GM12878 (cell line): ENCODE results near the gene TBC1D32. TPM values are rescaled to one million over a fixed set of nuclear protein-coding genes. Genes with fewer than 3 reads are reported as not detected.

Experiments
- ATAC-seq: fragments of 200-7000 bp; cut with Tn5 transposase; 3 replicates; pipeline ENCODE4 v1.9.1; 2020; ENCODE audit warnings: mild to moderate bottlenecking, moderate library complexity
- BruUV-seq: library from RNA; stranded (reverse); fragments of 400-500 nt; replicated peaks from 2 replicates; lab custom pipeline; 2021; lab: Mats Ljungman, UMichigan
- CTCF ChIA-PET: fragments of 300-600 bp; sonication (Branson Sonifier 250); formaldehyde crosslinking; extraction: SDS; loops from one replicate; lab custom pipeline; 2021; ENCODE audit warnings: inconsistent platforms; lab: Yijun Ruan, JAX
- POLR2A ChIA-PET: fragments of 350-600 bp; formaldehyde crosslinking; extraction: SDS; loops from one replicate; lab custom pipeline; 2021; ENCODE audit warnings: inconsistent platforms; lab: Charles Lee
- RAD21 ChIA-PET: fragments of 300-600 bp; sonication (Branson Sonifier 250); formaldehyde crosslinking; loops from one replicate; lab custom pipeline; 2023; ENCODE audit warnings: antibody characterized with exemption; ENCODE audit not compliant: unreplicated experiment; lab: Charles Lee
- SMC1A ChIA-PET: fragments of 300-600 bp; sonication (Branson Sonifier 250); formaldehyde crosslinking; loops from one replicate; lab custom pipeline; 2023; ENCODE audit not compliant: unreplicated experiment, uncharacterized antibody; lab: Charles Lee
- DNase-seq: peaks from one replicate; pipeline ENCODE4 v3.0.0-alpha.2; 2011; ENCODE audit warnings: low read depth, low spot score
- FAIRE-seq: peaks from 3 replicates; lab custom pipeline; 2011; peaks lifted over from hg19 to GRCh38; lab: Jason Lieb, UNC
- H2AFZ ChIP-seq: 2 replicates; pipeline ENCODE4 v1.6.0; 2011; ENCODE audit warnings: low read depth, low read length, control low read depth; ENCODE audit not compliant: control insufficient read depth
- H3K27ac ChIP-seq: 2 replicates; pipeline ENCODE4 v1.5.1; 2011; ENCODE audit warnings: control low read depth; ENCODE audit not compliant: control insufficient read depth, insufficient read depth
- H3K27me3 ChIP-seq, 2 experiments: replicated peaks in 1 of 2; 2 replicates each; pipeline versions ENCODE4 v1.6.0 to v1.6.1; 2011; ENCODE audit warnings: low read length in 1 of 2; ENCODE audit not compliant: control insufficient read depth in 2 of 2, insufficient read depth in 2 of 2
- H3K36me3 ChIP-seq, 2 experiments: 2 replicates each; pipeline ENCODE4 v1.5.1; 2011; ENCODE audit warnings: low read length in 1 of 2; ENCODE audit not compliant: control insufficient read depth in 2 of 2, insufficient read depth in 2 of 2
- H3K4me1 ChIP-seq: 2 replicates; pipeline ENCODE4 v1.6.1; 2011; ENCODE audit warnings: mild to moderate bottlenecking, low read length, moderate library complexity, mixed read lengths; ENCODE audit not compliant: control insufficient read depth, insufficient read depth
- H3K4me2 ChIP-seq: 2 replicates; pipeline ENCODE4 v1.6.0; 2011; ENCODE audit warnings: control low read depth; ENCODE audit not compliant: control insufficient read depth, insufficient read depth
- H3K4me3 ChIP-seq: fragments of 200-600 bp; sonication (generic); 2 replicates; pipeline ENCODE4 v1.5.1; 2016
- H3K79me2 ChIP-seq: 2 replicates; pipeline ENCODE4 v1.6.0; 2011; ENCODE audit warnings: low read length; ENCODE audit not compliant: control insufficient read depth, insufficient read depth
- H3K9ac ChIP-seq: 2 replicates; pipeline ENCODE4 v1.8.0; 2011; ENCODE audit warnings: low read length, control low read depth, mixed read lengths; ENCODE audit not compliant: control insufficient read depth, insufficient read depth
- H3K9me3 ChIP-seq: replicated peaks from 3 replicates; pipeline ENCODE4 v1.5.1; 2011; ENCODE audit warnings: mild to moderate bottlenecking, low read length; ENCODE audit not compliant: control insufficient read depth, insufficient read depth
- H4K20me1 ChIP-seq: 2 replicates; pipeline ENCODE4 v1.6.0; 2011; ENCODE audit not compliant: control insufficient read depth, insufficient read depth
- BMI1 ChIP-seq: fragments of 450-650 bp; IDR thresholded peaks from 2 replicates; pipeline ENCODE4 v1.6.1; 2016; ENCODE audit warnings: mild to moderate bottlenecking, moderate library complexity, borderline replicate concordance
- CEBPB ChIP-seq, 2 experiments: fragments of 150-350 bp in 1 of 2; IDR thresholded peaks; 2 replicates each; pipeline ENCODE4 v1.6.1; 2012 to 2014; ENCODE audit warnings: low read depth in 2 of 2, low read length in 2 of 2, borderline replicate concordance in 1 of 2, inconsistent platforms in 1 of 2
- IRF4 ChIP-seq: IDR thresholded peaks from 2 replicates; pipeline ENCODE4 v1.6.1; 2011; ENCODE audit warnings: low read depth, low read length
- PAX8 ChIP-seq: fragments of 450-650 bp; IDR thresholded peaks from 2 replicates; pipeline ENCODE4 v1.6.1; 2017; ENCODE audit warnings: mild to moderate bottlenecking, moderate library complexity
- RAD21 ChIP-seq: IDR thresholded peaks from 2 replicates; pipeline ENCODE4 v1.6.1; 2011; ENCODE audit warnings: mild to moderate bottlenecking, low read depth, low read length, moderate library complexity; ENCODE audit not compliant: insufficient read depth
- SMAD1 ChIP-seq: fragments of 450-650 bp; IDR thresholded peaks from 2 replicates; pipeline ENCODE4 v1.6.1; 2018; ENCODE audit warnings: mild to moderate bottlenecking, low read depth; ENCODE audit not compliant: partially characterized antibody
- SUZ12 ChIP-seq: fragments of 200-600 bp; sonication (generic); IDR thresholded peaks from one replicate; pipeline ENCODE4 v1.6.1; 2018; ENCODE audit warnings: antibody characterized with exemption, mild to moderate bottlenecking; ENCODE audit not compliant: unreplicated experiment
- WGBS: methylation state at CpG from one replicate; pipeline ENCODE4 v1.1.6; 2016; ENCODE audit warnings: low lambda C conversion rate; ENCODE audit not compliant: insufficient replicate concordance, insufficient coverage; ENCODE audit errors: missing lambda C conversion rate; 5-methylcytosine and 5-hydroxymethylcytosine counted together
- in situ Hi-C: fragments of 300-500 bp; cut with MboI; formaldehyde crosslinking; loops from 9 replicates; pipeline ENCODE4 v1.14.3; 2018; ENCODE audit warnings: mixed read lengths
- intact Hi-C: fragments of 100-400 bp; cut with micrococcal nuclease; formaldehyde crosslinking; loops from one replicate; pipeline ENCODE4 v1.14.2; 2022; ENCODE audit not compliant: unreplicated experiment
- polyA plus RNA-seq, 11 experiments: library from polyadenylated mRNA; depleted of rRNA in 4 of 11; unstranded in 6 of 11; stranded (reverse) in 5 of 11; fragments of >200 nt; fragmentation: Nextera tagmentation in 4 of 11; fragmentation: Illumina TruSeq in 1 of 11; extraction: Ambion mirVana in 4 of 11; extraction: Trizol in 1 of 11; gene quantifications; 1 replicate in 1 of 11; 2 replicates in 10 of 11; pipeline versions ENCODE4 v1.2.1 to v1.2.3, GENCODE V29; 2011 to 2016; ENCODE audit warnings: inconsistent platforms in 2 of 11, missing spikeins in 2 of 11, low read depth in 1 of 11
- total RNA-seq, 4 experiments: library from RNA; depleted of rRNA in 3 of 4; stranded (reverse); fragments of >200 nt in 3 of 4; fragmentation: Illumina TruSeq in 1 of 4; extraction: Trizol in 1 of 4; gene quantifications; 2 replicates each; pipeline versions ENCODE4 v1.2.1 to v1.2.3, GENCODE V29; 2013 to 2021
- TF ChIP-seq, protein P1 (sequence below): fragments of 450-650 bp; IDR thresholded peaks from 2 replicates; pipeline ENCODE4 v1.6.1; 2016; ENCODE audit warnings: mild to moderate bottlenecking
- TF ChIP-seq, protein P2 (sequence below): fragments of 450-650 bp; conservative IDR thresholded peaks from 2 replicates; pipeline ENCODE4 v1.6.1; 2017; ENCODE audit warnings: mild to moderate bottlenecking, moderate library complexity

The TBC1D32 gene
- total and polyA plus RNA-seq, 10 of the 15 experiments (the other 5 are each of a cell fraction or from before 2014, with no cell fraction given) = 2.2 to 10.2 (median 4.1) TPM

DNA sequence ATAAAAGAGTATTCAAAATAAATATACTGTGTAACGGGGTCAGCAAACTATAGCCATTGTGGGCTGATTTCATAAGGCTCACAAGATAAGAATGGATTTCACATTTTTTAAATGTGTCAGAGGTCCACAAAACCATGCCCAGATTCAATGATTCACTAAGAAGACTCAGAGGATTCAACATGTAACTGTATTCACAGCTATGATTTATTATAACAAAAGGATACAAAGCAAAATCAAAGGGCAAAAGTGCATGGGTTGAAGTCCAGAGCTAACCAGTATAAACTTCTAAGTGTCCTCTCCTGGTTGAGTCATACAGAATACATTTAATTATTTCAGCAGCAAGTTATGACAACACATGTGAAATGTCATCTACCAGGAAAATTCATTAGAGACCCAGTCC is 49.2 kb downstream of the TBC1D32 start:
- SMC1A ChIA-PET = interaction anchor here (1.2 kb wide), 1 partner anchor 34 kb away, joined by 3 read pairs; no protein-coding TSS in a partner anchor
- in situ Hi-C loops = no loop called here
- no peak overlapping the region for H3K4me3 ChIP-seq
- CTCF ChIA-PET = interaction anchor here (1.2 to 1.6 kb wide), 4 partner anchors 10 to 20 kb away, joined by 3 to 9 read pairs (median 4); no protein-coding TSS in a partner anchor
- no peaks in the 10 kb centered on the region for H3K9me3 ChIP-seq
- FAIRE-seq (no peak), DNase-seq (no peak), ATAC-seq (no peak)
- no peaks in the 10 kb centered on the region for H4K20me1 ChIP-seq
- H3K4me1 ChIP-seq = no peaks in the 10 kb centered on the region
- no peak for TF ChIP-seq IRF4
- no peak for TF ChIP-seq SUZ12
- TF ChIP-seq RAD21 = no peak
- TF ChIP-seq SMAD1 = no peak
- no peak for TF ChIP-seq BMI1
- no peak for TF ChIP-seq CEBPB (IDR thresholded peaks at IDR 0.05; ENCODE audit: borderline replicate concordance in 1 of 2, low read depth in 2 of 2, low read length in 2 of 2)
- TF ChIP-seq, protein P1, sequence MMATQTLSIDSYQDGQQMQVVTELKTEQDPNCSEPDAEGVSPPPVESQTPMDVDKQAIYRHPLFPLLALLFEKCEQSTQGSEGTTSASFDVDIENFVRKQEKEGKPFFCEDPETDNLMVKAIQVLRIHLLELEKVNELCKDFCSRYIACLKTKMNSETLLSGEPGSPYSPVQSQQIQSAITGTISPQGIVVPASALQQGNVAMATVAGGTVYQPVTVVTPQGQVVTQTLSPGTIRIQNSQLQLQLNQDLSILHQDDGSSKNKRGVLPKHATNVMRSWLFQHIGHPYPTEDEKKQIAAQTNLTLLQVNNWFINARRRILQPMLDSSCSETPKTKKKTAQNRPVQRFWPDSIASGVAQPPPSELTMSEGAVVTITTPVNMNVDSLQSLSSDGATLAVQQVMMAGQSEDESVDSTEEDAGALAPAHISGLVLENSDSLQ = no peak
- no peak for TF ChIP-seq PAX8
- TF ChIP-seq, protein P2, sequence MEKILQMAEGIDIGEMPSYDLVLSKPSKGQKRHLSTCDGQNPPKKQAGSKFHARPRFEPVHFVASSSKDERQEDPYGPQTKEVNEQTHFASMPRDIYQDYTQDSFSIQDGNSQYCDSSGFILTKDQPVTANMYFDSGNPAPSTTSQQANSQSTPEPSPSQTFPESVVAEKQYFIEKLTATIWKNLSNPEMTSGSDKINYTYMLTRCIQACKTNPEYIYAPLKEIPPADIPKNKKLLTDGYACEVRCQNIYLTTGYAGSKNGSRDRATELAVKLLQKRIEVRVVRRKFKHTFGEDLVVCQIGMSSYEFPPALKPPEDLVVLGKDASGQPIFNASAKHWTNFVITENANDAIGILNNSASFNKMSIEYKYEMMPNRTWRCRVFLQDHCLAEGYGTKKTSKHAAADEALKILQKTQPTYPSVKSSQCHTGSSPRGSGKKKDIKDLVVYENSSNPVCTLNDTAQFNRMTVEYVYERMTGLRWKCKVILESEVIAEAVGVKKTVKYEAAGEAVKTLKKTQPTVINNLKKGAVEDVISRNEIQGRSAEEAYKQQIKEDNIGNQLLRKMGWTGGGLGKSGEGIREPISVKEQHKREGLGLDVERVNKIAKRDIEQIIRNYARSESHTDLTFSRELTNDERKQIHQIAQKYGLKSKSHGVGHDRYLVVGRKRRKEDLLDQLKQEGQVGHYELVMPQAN = no peak
- H3K4me2 ChIP-seq = no peak overlapping the region
- H3K36me3 ChIP-seq = no peaks in the 10 kb centered on the region
- RAD21 ChIA-PET = no interaction called here
- no TSS peak for BruUV-seq
- 96% methylated on average over 1 of the region's 1 CpG for WGBS
- no peaks in the 10 kb centered on the region for H3K79me2 ChIP-seq
- intact Hi-C loops = no loop called here
- no peak overlapping the region for H3K9ac ChIP-seq
- POLR2A ChIA-PET = interaction anchor here (0.6 kb wide), 1 partner anchor 470 kb away, joined by 4 read pairs; no protein-coding TSS in a partner anchor
- no peaks in the 10 kb centered on the region for H3K27me3 ChIP-seq
- no peak overlapping the region for H2AFZ ChIP-seq
- H3K27ac ChIP-seq = no peak overlapping the region
